Measurements from ENCODE around the gene ARHGEF17. TPM values are rescaled to one million over a fixed set of nuclear protein-coding genes. Genes with fewer than 3 reads are reported as not detected.
A peak's percentile ranks its signal among the peaks of the same experiment; 100 is the strongest.

Gene ARHGEF17
- total and polyA plus RNA-seq, 2 of the 13 experiments (the other 11 are each of a cell fraction or from before 2014, with no cell fraction given) = 10.7 to 28.8 TPM

GRCh38 chr11:73314117-73314961, 6.3 kb downstream of the ARHGEF17 start (continued):
- no peak for TF ChIP-seq PLSCR1 (CRISPR knock-in tag; IDR thresholded peaks at IDR 0.05; ENCODE audit: borderline replicate concordance)
- peak in 1 of 2 experiments; percentile 65; a peak in 2 of 4 replicates for TF ChIP-seq KLF16 (CRISPR knock-in tag; IDR thresholded peaks at IDR 0.05)
- TF ChIP-seq GATAD1 (CRISPR knock-in tag; IDR thresholded peaks at IDR 0.05) = 0 out of 2 replicates have a peak, but pooled peaks have one; percentile 32
- TF ChIP-seq ERF (CRISPR knock-in tag; IDR thresholded peaks at IDR 0.05) = peak; percentile 52; the same call in 1 of the 2 replicates
- no peak for TF ChIP-seq ZHX1 (CRISPR knock-in tag; IDR thresholded peaks at IDR 0.05; ENCODE audit: low read depth)
- peak; percentile 29; the same call in 1 of the 2 replicates for TF ChIP-seq MYPOP (CRISPR knock-in tag; IDR thresholded peaks at IDR 0.05)
- no peak for TF ChIP-seq RFXANK (CRISPR knock-in tag; IDR thresholded peaks at IDR 0.05)
- TF ChIP-seq THAP11 (CRISPR knock-in tag; IDR thresholded peaks at IDR 0.05) = peak; percentile 48; the same call in 1 of the 2 replicates
- peak; percentile 32; the same call in 1 of the 2 replicates for TF ChIP-seq ZNF331 (CRISPR knock-in tag; IDR thresholded peaks at IDR 0.05)
- no peak; the same call in 1 of the 2 replicates for TF ChIP-seq NFKB2 (CRISPR knock-in tag; IDR thresholded peaks at IDR 0.05; ENCODE audit: borderline replicate concordance)
- peak; percentile 58 for TF ChIP-seq UBTF (CRISPR knock-in tag; IDR thresholded peaks at IDR 0.05)
- TF ChIP-seq HINFP (CRISPR knock-in tag; IDR thresholded peaks at IDR 0.05; ENCODE audit: low read depth) = peak; percentile 26; the same call in 1 of the 2 replicates
- TF ChIP-seq MNT (IDR thresholded peaks at IDR 0.05) = peak; percentile 32; the same call in 1 of the 2 replicates
- TF ChIP-seq JUND (CRISPR knock-in tag; IDR thresholded peaks at IDR 0.05) = no peak
- TF ChIP-seq HIC2 (CRISPR knock-in tag; IDR thresholded peaks at IDR 0.05; ENCODE audit: low read depth) = no peak; the same call in 1 of the 2 replicates

All from HepG2 (cell line).